SK-N-DZ (cell line): ENCODE measurements around the gene PRAMEF20. TPM values are rescaled to one million over a fixed set of nuclear protein-coding genes. Genes with fewer than 3 reads are reported as not detected.
"Not testable (repeated sequence)": the region's sequence is repeated elsewhere in the genome, so short reads cannot be mapped to it uniquely, and the experiment has no call there.

Experiments
- DNase-seq: peaks from one replicate; pipeline ENCODE4 v3.0.0-alpha.2; 2015; ENCODE audit warnings: low spot score
- polyA plus RNA-seq, 2 experiments: library from polyadenylated mRNA; depleted of rRNA; stranded (reverse); fragments of >200 nt; gene quantifications; 2 replicates each; pipeline ENCODE4 v1.2.3, GENCODE V29; 2014

The PRAMEF20 gene
- polyA plus RNA-seq (2014; cell fraction: cytosol; rRNA removed): not detected in 2 replicates
- polyA plus RNA-seq (2014; cell fraction: nucleus; rRNA removed): not detected in 2 replicates

- DNase-seq: not testable (repeated sequence)
Measured at GRCh38 chr1:13410150-13410549, at the start of gene PRAMEF20. Gene PRAMEF20 (plus strand): TSS chr1:13410450. CDS start chr1:13416355, 5,905 bp downstream.

GRCh38 chr1:13362364-13362763 lies 47.9 kb upstream of the PRAMEF20 start:
- DNase-seq: not testable (repeated sequence)

DNA sequence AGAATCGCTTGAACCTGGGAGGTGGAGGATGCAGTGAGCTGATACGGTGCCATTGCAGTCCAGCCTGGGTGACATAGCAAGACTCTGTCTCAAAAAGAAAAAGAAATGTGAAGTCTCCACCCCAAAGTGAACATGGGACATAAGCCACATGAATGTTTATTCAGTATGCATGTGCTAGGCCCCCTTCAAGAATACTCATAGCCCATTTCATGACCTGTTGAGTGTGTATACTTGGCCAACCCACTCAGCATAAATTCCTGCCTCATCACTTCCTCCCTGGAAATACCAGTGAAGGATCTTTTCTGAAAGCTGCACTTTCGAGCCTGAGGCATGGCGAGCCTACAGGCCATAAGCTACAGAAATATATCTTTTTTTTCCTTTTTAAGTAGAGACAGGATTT lies 45.3 kb upstream of the PRAMEF20 start:
- DNase-seq: not testable (repeated sequence)

DNA sequence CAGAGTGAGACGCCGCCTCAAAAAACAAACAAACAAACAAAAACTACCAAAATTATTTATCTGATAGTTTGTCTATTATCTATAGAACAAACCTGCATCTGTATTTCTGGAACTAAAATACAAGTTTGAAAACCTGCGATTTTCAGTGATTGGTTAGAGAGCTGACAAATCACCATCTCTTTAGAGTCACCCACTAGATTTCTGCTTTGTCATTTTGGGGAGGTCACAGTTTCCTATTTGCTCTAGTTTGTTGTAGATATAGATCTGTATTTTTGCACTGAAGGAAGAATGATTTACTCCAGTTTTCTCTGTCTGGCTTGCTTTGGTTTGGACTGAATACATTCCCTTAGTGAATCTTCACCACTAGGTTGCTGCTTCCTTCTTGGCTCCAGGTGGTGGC lies 43.7 kb upstream of the PRAMEF20 start:
- DNase-seq: not testable (repeated sequence)

GRCh38 chr1:13368544-13368943 lies 41.7 kb upstream of the PRAMEF20 start:
- DNase-seq: peak; percentile 1

DNA sequence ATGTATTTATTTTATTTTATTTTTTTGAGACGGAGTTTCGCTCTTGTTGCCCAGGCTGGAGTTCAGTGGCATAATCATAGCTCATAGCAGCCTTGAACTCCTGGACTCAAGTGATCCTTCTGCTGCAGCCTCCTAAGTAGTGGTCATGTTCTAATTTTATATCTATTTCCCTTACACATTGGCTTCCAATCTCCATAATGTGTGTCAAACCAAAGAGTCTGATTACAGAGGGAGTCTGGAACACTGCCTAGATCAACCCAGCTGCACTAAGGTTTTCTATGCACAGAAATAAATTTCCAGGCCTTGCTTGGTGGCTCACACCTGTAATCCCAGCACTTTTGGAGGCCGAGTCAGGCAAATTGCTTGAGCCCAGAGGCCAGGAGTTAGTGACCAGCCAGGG lies 31.3 kb upstream of the PRAMEF20 start:
- DNase-seq: not testable (repeated sequence)

DNA sequence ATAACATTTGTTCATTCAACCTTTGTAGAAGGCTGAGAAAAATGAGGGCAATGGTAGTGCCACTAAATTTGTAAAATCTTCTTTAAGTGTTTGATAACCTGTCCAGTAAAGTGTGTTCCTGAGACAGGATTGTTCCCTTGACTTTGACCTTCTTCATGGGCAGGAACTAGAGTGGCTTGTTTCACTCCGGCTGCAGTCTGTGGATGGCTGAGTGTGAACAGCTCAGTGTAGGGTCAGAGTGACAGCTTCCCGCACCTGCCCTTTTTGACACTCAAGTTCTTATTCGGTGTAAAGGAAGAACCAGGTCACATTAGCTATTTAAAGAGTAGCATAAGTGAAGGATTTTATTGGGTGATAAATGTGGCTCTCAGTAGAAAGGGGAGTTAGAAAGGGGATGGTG lies 29.9 kb upstream of the PRAMEF20 start:
- not testable (repeated sequence) for DNase-seq

GRCh38 chr1:13389332-13389731 lies 20.9 kb upstream of the PRAMEF20 start, which contains the start of gene PRAMEF17:
Gene PRAMEF17 (plus strand): TSS chr1:13389632. CDS start chr1:13389658, 26 bp downstream.
- not testable (repeated sequence) for DNase-seq

GRCh38 chr1:13393004-13393403 lies 17.2 kb upstream of the PRAMEF20 start:
- DNase-seq: not testable (repeated sequence)

GRCh38 chr1:13394761-13395160 lies 15.5 kb upstream of the PRAMEF20 start:
- not testable (repeated sequence) for DNase-seq

- not testable (repeated sequence) for DNase-seq
Measured at GRCh38 chr1:13395311-13395710, 14.9 kb upstream of the PRAMEF20 start.

GRCh38 chr1:13407811-13408210 lies 2.4 kb upstream of the PRAMEF20 start:
- no peak for DNase-seq

- DNase-seq: no peak
Measured at GRCh38 chr1:13430495-13430894, 20.2 kb downstream of the PRAMEF20 start.

- DNase-seq: no peak
Measured at GRCh38 chr1:13432251-13432650, 22.0 kb downstream of the PRAMEF20 start.

- DNase-seq: not testable (repeated sequence)
Measured at GRCh38 chr1:13433694-13434358, 23.6 kb downstream of the PRAMEF20 start.

DNA sequence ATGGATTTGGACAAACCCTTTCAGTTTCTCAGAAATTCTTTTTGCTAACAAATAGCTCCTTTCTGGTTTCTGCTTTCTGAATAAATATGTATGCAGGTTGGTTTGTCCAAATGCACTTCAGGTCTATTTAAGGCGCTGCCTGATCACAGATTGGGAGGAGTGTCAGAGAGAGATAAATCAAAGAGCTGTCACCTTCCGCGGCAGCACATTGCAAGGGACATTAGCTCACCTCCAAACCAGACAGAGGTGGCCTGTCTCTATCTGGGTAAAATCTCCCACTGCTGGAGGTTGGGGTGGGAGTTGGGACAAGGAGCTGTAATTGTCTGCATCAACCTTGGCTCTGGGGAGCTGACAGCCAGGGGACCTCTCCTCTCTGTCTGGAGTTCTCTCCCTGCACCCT lies 25.2 kb downstream of the PRAMEF20 start:
- DNase-seq: no peak

GRCh38 chr1:13439104-13439783 lies 29.0 kb downstream of the PRAMEF20 start:
- not testable (repeated sequence) for DNase-seq

DNA sequence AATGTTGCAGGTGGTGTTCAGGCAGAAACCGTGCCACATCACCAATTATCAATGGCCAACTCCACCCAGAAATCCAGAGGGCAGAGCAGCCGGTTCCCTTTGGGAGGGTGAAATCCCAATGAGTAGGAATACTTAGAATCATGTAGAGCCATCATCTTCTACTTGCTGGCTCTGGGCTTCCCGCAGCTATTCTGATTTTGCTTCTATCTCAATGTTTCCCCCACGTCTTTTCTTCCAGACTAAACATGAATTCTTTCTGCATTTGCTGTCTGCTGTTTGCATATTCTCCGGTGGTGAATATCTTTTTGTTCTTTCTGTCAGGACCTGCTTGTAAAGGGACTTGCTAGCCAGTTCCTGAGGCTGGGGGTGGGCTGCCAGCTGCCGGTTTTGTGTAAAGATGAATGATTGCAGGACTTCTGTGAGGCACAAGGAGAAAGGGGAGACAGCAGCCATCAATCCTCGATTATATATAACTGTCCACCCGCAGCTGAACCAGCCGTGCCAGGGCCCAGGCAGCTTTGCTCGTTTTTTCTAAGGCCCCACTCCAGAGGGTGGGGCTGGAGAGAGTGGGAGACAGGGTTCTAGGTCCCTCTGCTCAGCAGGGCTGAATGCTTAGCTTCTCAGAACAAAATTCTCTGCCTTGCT lies 33.2 kb downstream of the PRAMEF20 start:
- no peak for DNase-seq

DNA sequence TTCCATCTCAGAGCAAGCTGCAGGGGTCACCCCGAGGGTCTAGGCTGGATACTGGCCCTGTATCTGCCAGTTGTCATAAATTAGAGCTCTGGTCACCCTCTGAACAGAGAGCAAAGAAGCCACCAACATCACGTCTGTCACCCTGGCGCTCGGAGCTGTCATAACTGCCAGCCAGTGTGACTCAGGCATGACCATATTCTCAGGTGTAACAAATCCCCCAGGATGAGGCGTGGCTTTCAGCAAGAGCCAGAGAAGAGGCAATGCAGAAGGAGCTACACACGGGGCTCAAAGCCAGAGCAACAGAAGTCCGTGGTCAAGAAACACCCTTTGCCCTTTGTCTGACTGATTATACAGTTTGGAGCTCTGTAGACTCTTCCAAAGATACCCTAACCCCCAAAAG lies 40.0 kb downstream of the PRAMEF20 start:
- no peak for DNase-seq

- DNase-seq: no peak
Measured at GRCh38 chr1:13451399-13451965, 41.2 kb downstream of the PRAMEF20 start.

GRCh38 chr1:13456904-13457532 lies 46.8 kb downstream of the PRAMEF20 start:
- no peak for DNase-seq
